Activated CD8-positive, alpha-beta memory T cell treated with anti-CD3 and anti-CD28 coated beads for 36 hours (primary cell): Measurements from ENCODE around the gene KMT2E. TPM values are rescaled to one million over a fixed set of nuclear protein-coding genes. Genes with fewer than 3 reads are reported as not detected.

Source experiments
- CTCF ChIA-PET: fragments of 350-600 bp; sonication (Branson Sonifier 250); formaldehyde crosslinking; loops from one replicate; lab custom pipeline; 2021; ENCODE audit warnings: antibody characterized with exemption; lab: Charles Lee
- POLR2A ChIA-PET: fragments of 350-600 bp; sonication (Branson Sonifier 250); formaldehyde crosslinking; loops from one replicate; lab custom pipeline; 2021; ENCODE audit warnings: antibody characterized with exemption; lab: Charles Lee
- total RNA-seq, 2 experiments: library from RNA; stranded (reverse); gene quantifications; one replicate each; pipeline ENCODE4 v1.2.3, GENCODE V29; 2021

KMT2E gene
- total RNA-seq, 2 experiments from 2014 or later: 79.1 to 79.3 TPM

DNA sequence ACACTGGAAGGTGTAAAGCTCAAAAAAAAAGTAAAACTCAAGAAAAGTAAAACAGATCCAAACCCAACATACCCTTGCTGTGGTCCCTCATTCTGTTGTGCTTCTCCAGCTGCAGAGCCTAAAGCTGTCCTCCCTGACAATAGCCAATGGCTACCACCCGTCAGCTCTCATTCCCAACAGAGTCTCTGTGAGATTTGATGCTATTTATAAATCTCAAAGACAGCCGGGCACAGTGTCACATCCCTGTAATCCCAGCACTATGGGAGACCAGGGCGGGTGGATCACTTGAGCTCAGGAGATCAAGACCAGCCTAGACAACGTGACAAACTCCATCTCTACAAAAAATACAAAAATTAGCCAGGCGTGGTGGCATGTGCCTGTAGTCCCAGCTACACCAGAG is 116.0 kb downstream of the KMT2E start:
- CTCF ChIA-PET: interaction anchor here (0.7 kb wide), 1 partner anchor 26 kb away, joined by 3 read pairs; no protein-coding TSS in a partner anchor
- POLR2A ChIA-PET: no interaction called here

DNA sequence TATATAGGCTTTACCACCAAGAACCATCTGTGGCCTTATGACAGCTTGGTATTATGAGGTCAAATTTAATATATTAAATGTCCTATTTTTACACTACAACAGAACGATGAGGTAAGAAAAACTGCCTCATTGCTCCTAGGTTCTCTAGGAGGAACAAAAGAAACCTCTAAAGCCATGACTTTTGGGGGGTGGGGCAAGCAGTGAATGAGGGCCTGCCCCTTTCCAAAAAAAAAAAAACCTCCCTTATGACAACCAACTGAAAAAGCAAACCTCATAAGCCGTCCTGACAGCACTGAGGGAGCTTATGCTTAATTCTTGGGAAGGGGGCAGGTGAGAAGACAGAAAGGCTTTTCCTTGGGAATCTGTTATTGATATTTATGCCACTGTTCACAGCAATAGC is 116.6 kb downstream of the KMT2E start:
- POLR2A ChIA-PET: interaction anchor here (0.6 kb wide), 1 partner anchor 201 kb away, joined by 4 read pairs; no protein-coding TSS in a partner anchor
- CTCF ChIA-PET: interaction anchor here (0.7 kb wide), 1 partner anchor 25 kb away, joined by 3 read pairs; no protein-coding TSS in a partner anchor

DNA sequence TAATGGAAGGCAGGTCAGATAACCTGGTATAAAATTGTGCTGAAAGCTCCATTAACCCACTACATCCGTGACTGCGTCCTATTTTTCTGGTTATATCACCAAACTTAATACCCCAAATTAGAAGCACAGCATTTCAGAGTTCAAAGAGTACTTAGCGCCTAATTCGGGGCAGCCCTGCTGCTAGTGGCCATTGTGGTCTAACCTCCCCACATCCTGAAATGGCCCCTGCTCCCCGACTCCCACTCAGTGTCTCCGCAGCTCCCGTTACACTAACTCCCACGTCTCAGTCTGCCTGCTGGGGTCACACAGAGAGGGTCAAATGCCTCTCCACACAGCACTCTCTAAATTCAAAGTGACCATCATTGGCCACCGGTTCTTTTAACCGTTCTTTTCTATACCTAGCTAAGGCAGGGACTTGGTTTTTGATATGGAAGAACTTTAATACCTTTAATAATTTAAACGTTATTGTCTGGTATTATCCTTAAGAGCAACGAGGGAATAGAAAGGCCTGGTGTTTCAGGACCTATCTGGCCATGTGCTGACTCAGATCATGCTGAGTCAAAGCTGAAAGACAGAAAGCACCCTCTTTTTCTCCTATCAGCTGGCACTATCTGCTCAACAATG is 117.1 kb downstream of the KMT2E start:
- ChIA-PET CTCF (no interaction called here), POLR2A (interaction anchor here (0.6 kb wide), 1 partner anchor 202 kb away, joined by 4 read pairs; no protein-coding TSS in a partner anchor)

DNA sequence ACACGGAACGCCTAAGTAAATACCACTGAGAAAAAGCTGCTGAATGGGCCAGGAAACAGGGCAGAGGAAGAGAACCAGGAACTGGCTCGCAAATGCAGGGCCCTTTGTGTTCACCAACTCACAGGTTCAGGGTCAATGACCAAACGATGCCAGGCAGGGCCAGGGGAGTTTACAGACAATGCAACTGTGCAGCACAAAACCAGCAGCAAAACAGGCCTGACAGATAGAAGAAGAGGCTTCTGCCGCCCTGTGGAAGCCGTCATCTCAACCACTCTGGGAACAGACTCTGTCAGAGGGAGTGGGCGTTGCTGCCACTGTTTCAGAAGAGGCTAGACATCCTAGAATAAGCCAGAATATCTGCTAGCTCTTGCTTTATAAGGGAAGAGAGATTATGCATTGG is 117.9 kb downstream of the KMT2E start:
- ChIA-PET POLR2A (no interaction called here), CTCF (no interaction called here)

DNA sequence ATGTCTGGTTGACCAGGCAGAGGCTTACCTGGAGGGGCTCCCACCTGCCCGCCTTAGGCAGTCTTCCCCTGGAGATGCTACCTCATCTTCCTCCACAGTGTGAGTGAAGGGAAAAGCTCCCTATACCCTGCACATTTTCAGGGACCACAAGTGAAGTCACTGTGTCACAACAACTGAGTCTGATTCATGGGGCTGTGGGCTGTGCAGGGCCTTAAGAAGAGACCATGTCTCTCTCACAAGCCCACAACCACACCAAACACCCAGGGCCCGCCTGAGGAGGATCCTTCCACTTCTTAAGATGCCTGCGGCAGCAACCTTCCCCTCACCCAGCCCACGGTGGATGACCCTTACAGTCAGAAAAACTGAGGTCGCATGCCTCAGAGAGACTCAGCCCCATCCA is 118.3 kb downstream of the KMT2E start:
- POLR2A ChIA-PET: no interaction called here
- CTCF ChIA-PET: no interaction called here

DNA sequence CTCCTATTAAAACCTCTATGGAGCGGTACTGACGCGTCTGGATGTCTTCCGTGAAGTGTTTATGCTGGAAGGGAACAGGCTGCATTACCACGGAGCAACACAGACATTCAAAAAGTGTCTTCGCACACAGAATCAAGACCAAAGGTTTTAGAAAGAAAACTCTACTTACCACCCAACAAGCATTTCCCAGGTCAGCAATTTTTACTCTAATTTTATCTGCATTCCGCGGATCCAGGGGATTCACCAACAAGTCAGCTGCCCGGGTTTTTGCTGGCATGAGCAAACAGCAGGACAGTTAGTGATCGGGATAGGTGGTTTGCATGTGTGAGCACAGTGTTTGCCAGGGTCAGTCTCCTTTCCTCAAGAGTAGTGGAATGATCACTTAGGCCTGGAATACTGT is 118.8 kb downstream of the KMT2E start:
- CTCF ChIA-PET: no interaction called here
- POLR2A ChIA-PET: no interaction called here

DNA sequence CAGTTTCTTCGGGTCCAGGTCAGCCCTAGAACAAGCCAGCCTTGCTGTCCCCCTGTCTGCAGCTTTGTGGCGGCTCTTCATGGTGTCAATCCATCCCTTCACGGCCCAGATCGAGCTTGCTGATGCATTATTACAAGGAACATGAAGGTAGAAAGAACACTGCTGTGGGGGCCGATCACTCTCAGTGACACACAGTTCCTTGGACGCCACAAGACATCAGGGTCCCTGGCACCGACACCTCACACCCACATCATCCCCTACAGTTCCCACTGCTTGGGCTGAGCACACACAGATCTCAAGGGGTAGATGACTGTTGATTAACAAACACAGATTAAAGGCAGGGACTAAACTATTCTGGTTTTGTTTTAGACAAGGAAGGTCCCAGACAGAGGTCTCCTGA is 119.4 kb downstream of the KMT2E start:
- ChIA-PET POLR2A (no interaction called here), CTCF (no interaction called here)

DNA sequence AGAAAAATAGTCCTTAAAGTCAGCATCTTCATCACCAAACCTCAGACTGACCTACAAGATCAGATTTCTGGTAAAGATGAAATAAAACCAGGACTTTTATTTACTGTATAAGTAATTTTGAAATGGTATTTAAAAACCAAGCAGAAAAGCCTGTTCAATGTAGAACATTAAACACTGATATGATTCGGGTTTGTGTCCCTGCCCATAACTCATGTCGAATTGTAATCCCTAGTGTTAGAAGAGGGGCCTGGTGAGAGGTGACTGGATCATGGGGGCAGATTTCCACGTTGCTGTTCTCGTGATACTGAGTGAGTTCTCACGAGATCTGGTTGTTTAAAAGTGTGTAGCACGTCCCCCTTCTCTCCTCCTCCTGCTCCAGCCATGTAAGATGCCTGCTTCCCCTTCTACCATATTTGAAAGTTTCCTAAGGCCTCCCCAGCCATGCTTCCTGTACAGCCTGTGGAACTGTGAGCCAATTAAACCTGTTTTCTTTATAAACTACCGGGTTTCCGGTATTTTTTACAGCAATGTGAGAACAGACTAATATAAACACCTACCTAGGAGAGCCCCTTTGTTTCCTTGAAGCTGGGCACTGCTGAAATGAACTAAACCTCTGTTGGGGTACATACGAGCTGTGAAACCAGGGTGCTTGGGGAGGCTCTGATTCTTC is 120.1 kb downstream of the KMT2E start:
- ChIA-PET POLR2A (no interaction called here), CTCF (no interaction called here)

DNA sequence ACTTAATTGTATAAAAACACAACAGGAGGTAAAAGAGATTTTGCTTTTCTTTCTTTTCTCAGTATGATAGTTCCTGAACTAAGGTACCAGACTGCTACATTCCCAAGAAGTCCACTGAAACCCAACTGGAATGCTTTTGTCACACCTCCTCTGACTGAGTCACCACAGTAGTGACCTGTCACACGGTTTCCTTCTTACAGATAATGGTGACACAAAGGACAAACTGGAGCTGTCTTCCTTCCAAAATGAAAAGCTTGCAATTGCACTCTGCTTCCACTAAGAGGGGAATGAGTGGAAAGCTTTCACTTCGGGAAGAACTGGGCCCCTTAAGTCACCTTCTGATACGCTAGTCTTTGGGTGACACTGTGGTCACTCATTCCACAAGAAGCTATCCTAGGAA is 122.2 kb downstream of the KMT2E start:
- CTCF ChIA-PET: interaction anchor here (0.7 kb wide), 1 partner anchor 1283 kb away, joined by 3 read pairs; no protein-coding TSS in a partner anchor
- POLR2A ChIA-PET: no interaction called here

DNA sequence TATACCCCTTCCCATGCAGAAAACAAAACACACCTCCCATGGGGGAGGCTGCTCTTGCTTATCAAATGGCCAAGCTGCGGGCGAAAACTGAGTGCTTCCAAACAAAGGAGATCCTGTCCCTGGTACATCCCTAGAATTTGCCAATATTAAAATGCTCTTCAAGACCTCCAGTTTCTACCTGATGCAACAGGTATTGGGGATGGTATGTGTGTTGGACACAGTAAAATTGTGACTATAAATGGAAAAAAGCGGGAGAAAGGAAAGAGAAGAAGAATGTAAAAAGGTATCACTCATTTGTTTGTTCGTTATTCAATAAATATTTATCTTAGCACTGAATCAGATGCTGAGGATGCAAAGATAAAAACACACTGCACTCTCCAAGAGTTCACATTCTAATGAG is 123.9 kb downstream of the KMT2E start:
- CTCF ChIA-PET: no interaction called here

DNA sequence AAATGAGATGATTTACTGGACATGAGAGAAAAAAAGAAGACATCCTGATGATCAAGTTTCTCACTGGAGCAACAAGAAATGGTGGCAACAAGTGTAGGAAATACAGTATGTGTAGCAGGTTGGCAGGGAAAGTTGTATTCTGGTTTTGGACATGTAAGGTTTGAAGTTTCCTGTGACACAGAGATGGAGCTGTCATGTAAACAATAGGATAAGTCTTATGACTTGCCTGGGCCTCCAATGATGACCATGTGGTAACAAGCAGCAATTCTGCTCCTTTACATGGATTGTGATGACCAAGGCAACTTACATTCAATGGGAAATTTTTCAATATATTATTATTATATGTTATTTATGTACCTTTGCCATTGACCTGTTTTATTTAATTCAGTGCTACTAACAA is 125.4 kb downstream of the KMT2E start:
- POLR2A ChIA-PET: interaction anchor here (0.6 kb wide), 1 partner anchor 405 kb away, joined by 3 read pairs; no protein-coding TSS in a partner anchor

More for the DNA sequence above, 123.9 kb downstream of the KMT2E start:
- POLR2A ChIA-PET: no interaction called here

DNA sequence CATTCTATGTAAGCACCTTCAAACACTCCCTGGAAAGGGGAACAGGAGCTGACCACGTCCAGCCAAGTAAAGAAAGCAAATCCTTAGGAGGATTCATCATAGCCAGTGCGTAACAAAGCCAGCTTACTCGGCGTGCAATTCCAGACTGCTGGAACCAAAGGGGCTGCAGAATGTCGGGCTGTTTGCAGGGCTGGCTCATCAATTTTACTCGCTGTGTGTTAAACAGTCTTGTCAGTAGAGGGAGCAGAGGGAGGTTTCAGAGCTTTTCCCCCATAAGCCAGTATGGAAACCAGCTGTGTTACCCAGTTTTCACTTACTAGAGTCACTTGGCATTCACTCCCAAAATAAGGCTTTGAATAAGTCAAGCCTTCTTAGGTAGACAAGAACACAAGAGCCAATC is 127.1 kb downstream of the KMT2E start:
- CTCF ChIA-PET: interaction anchor here (0.9 kb wide), 1 partner anchor 139 kb away, joined by 4 read pairs; no protein-coding TSS in a partner anchor
- POLR2A ChIA-PET: no interaction called here

More for the DNA sequence above, 125.4 kb downstream of the KMT2E start:
- CTCF ChIA-PET: interaction anchor here (0.5 kb wide), 1 partner anchor 247 kb away, joined by 3 read pairs; no protein-coding TSS in a partner anchor

DNA sequence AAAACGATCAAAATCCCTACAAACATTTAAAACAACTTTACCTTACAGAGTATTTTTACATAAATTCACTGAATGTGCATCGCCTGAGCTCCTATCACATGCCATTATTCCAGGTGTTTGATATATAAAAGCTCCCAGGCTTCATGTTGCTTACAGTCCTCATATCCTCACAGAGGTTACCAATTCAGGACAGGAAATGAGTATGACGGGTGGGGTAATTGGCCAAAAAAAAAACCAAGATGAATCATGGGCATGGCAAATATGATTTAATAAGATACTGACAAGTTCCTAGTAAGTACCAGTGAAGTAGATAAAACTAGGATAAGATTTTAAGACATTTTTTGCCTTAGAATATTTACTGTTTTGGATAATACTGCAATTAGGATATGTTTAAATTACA is 135.8 kb downstream of the KMT2E start:
- ChIA-PET CTCF (interaction anchor here (0.9 kb wide), 1 partner anchor 41 kb away, joined by 3 read pairs; no protein-coding TSS in a partner anchor), POLR2A (no interaction called here)

DNA sequence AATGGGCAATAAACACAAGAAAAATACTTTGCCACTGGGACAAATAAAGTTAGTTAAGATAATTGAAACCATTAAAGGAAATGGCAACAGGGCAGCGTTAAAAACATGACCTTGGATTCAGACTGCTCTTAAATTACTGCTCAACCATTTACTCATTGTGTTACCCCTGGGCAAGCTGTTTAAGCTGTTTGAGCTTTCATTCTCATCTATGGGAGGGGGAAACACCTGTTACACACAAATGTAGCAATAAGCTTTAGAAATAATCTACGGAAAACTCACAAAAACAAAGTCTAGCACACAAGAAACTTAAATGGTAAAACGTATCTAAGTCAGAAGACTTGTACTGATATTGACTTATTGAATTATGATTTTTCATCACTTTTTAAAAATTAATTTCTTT is 137.1 kb downstream of the KMT2E start:
- POLR2A ChIA-PET: no interaction called here
- CTCF ChIA-PET: no interaction called here

DNA sequence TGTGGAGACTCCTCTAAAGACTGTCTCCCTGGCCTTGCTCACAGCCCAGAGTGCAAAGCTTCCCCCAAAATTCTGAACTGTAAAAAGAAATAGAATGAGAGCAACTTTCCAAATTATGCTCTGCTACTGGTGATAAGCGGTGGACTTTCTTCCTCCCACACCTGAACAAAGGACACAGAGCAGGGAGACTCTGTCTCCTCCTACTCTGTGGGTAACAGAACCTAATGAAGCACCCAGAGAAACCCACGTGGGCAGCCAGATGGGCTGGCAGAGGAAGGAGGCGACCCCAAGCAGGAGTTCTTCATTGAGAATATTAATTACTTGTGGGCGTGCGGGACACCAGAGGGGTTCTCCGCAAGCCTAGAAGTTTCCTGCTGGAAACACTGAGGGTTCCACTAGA is 139.5 kb downstream of the KMT2E start:
- ChIA-PET POLR2A (no interaction called here), CTCF (no interaction called here)

DNA sequence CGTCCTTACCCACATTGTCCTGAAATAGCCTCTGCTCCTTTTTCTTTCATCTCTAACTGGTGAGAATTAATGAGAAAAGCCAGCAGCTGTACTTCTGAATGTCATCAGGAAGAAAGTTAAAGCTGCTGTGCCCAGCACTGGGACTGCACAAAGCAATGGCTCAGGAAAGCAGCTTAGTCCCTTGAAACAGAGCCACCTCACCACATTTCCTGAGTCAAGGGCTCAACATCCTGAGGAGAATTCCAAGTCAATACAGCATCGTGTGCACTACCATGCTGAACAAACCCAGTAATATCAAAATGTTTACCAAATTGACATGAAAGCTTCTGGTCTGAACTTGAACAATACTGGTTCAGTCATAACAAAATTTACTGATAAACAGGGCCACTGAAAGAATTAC is 140.1 kb downstream of the KMT2E start:
- ChIA-PET POLR2A (no interaction called here), CTCF (no interaction called here)

DNA sequence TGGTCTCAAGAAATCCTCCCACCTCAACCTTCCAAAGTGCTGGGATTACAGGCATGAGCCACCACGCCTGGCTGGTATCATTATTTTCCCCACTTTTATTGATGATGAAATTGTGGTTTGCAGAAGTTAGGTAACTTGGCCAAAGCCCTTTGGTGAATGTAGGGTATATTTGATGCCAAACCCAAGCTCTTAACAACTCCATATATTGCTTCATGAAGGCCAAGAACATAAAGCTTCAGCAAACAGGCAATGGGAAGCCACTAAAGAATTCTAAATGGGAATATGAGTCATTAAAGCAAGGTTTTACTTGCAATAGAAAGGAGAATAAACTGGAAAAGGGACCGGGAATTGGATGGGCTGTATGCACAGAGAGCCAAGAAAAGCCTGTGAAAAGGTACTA is 142.7 kb downstream of the KMT2E start:
- CTCF ChIA-PET: no interaction called here
- POLR2A ChIA-PET: no interaction called here

DNA sequence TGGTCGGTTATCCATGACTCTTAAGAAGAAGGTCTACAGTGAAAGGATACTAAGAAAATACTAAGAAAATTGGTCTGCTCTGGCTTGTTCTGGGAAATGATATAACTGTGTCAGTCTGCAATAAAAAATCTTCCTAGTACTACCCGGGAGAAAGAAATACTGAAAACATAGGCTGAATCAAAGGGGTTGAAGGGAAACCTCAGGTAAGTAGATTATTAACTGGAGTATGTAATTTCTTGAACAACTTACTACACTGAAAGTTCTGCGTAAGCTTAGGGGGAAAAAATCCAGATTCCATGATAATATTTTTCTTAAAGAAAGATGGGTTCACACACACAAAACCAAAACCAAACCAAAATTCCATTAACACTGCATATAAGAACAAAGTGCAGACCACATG is 143.3 kb downstream of the KMT2E start:
- ChIA-PET POLR2A (no interaction called here), CTCF (no interaction called here)

DNA sequence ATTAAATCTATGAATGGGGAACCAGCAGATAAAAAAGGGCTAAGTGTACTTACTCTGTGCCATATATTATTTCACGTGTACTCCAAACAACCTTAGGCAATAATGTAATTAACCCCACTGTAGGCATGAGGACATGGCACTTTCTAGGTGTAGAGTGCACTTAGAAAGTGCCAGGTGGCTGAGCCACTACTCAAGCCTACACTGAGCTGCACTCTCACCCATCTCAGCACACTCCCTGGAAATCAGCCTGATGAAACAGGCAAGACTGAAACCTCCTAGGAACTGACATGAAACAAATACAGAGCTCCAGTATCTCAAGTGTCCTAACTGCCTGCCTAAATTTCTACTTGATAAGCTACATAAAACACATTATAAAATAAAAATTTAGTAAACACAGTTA is 147.4 kb downstream of the KMT2E start:
- POLR2A ChIA-PET: no interaction called here
- CTCF ChIA-PET: no interaction called here
